CD4-positive, alpha-beta T cell treated with Interleukin-15 for 4 hours (primary cell): ENCODE data around the gene MSL3.

Source experiments
- DNase-seq: peaks from one replicate; pipeline ENCODE4 v3.0.0-alpha.2; 2020; ENCODE audit warnings: low spot score

Gene MSL3

DNA sequence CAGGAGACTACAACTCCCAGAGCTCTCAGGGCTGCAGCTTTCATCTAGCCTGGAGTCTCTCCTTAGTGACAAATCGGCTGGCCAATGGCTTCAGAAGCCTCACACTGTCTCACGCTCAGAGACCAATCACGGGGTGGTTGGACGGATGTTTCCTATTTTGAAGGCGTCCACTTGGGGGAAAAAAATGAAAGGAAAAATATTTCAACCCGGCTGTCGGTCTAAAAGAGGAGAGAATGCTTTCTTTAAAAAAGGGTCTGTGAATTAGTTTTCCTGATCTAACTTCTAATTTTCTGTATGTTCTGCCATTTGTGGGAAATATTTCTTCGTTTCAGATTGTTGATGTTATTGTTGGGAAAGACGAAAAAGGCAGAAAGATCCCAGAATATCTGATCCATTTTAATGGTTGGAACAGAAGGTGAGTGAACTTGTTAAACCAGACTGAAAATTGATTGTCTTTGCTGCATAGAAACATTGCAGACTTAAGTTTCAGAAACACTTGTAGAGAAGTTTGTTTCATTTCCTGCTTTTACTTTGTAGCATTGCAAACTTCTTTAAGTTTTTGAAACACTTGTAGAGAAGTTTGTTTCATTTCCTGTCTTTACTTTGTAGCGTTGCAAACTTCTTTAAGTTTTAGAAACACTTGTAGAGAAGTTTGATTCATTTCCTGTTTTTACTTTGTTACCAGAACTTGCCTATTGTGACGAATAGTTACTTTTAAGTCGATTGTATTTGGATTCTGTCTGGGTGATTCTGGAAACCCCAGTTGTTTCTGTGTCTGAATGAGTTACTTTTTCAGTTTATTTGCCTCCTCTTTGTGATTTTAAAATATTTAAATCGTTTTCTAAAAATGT lies 1.6 kb downstream of the MSL3 start:
- peak; percentile 81 for DNase-seq

DNA sequence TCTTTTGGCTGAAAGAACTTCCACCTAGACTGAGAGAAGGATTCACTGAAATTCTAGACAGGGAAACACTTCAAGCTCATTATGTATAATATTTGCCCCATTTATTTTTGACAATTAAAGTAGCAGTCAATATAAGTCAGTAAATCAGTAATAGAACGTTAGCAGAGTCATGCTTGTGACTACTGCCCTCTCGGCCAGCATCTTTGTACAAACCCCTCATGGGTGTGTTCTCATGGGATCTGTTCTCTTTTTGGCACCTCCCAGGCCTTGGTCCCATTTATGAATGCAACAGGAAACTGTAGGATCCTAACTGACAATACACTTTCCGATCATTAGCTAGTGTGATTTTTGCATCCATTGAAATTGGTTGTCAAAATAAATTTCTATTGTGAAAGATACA lies 2.9 kb downstream of the MSL3 start:
- DNase-seq: no peak

DNA sequence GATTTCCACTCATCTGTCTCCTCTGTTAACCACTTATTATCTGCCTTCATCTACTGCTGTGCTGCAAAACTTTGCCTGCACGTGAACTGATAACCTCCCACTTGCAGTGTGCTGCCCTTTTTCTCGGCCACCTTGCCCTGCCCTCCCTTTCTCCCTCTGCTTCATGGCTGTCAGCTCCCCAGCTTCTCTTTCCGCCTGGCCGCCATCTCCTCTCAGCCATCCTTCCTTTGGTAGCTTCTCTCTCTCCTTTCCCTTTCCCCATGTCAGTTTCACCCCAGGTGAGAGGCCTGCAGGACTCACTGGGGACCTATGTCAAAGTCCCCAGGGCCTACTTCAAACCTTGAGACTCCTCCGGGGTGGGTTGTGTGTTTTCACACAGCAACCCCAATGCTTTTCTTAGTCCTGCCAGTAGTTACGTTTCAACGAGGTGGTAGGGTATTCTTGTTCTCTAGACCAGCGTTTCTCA lies 6.6 kb downstream of the MSL3 start:
- DNase-seq: no peak

DNA sequence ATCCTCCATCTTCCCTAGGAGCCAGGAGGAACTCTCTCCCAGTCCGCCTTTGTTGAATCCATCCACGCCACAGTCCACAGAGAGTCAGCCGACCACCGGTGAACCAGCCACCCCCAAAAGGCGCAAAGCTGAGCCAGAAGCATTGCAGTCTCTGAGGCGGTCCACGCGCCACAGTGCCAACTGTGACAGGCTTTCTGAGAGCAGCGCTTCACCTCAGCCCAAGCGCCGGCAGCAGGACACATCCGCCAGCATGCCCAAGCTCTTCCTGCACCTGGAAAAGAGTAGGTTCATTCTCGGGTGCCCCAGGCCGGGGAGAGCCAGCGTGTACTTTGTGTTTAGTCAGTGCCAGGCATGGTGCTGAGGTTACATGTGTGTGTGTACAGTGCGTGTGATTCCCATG lies 7.4 kb downstream of the MSL3 start:
- no peak for DNase-seq

DNA sequence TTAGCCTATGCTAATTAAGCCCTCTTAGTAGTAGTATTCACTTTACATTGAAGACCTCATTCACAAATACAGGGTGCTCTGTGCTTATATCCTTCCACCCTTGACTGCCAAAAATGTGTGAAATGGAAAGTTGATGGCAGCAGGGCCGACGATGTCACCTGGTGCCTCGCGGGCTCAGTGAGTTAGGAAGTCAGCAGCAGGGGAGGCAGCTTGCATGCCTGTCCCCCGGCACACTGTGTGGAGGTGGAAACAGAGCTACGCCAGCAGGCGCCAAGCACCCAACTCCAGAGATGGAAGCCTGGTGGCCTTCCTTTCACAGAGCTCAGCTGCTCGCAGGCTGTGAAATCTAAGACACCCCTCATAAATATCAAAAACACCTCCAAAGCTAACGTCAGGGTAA lies 8.4 kb downstream of the MSL3 start:
- no peak for DNase-seq

DNA sequence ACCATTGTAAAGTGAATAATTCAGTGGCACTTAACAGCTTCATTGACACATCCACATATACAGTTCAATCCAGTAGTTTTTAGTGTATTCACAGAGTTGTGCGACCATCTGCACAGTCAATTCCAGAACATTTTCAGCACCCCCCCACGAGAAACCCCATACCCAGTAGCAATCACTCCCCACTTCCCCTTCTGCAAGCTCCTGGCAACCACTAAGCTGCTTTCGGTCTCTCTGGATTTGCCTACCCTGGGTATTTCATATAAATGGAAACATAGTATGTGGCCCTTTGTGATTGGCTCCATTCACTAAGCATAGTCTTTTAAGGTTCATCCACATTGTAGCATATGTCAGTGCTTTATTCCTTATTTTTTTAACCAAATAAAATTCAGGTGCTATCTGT lies 10.0 kb downstream of the MSL3 start:
- no peak for DNase-seq

DNA sequence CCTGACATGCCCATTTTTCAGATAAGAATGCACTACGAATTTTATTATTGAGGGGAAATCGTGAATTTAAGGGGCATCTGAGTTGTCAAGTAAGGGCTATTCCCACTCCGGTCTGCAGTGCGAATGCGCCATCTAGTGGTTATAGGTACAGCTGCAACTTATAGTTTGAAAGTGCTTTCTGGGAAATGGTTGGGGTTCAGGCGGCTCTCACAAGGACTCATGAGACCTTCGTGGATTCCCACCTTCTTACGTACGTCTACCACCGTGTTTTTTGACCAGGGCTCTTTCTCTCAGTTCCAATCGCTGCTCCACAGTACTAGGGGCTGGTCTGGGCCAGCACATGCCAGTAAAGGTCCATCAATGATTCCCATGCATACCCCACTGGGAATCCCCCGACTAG lies 12.3 kb downstream of the MSL3 start:
- DNase-seq: peak; percentile 69

DNA sequence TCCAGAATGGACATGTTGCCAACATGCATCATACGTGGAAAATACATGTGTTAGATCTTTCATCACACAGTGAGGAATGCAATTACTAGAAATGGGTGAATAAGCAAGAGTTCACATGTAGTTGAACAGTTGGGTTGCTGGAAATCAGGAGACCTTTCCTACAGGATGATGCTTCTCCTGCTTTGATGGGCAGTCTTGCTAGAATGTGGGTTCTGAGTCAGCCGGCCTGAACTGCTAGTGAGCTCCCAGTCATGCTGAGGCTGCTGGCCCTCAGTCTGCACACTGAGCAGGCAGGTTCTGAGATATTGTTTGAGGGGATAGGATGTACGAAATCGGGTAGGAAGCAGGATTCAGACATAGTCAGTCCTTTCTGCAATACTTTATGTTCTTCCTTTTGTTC lies 20.2 kb downstream of the MSL3 start:
- DNase-seq: no peak

DNA sequence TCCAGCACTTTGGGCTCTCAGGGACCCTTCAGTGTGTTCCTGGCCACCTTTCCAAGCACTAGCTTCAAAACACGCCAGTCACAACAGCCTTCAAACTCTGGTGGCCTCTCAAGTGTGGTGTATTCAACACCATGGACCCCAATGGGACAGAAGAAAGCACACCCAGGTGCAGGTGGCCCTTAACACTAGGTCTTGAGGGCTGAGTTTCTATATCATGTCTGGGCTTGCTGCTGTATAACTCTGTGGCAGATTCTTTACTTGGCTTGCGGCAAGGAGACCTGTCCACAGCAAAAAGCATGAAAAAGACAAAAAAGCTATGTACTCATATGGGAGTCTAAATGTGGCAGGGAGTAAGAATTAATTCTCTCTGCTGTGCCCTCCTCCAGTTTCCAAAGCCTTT lies 23.1 kb downstream of the MSL3 start:
- DNase-seq: no peak

DNA sequence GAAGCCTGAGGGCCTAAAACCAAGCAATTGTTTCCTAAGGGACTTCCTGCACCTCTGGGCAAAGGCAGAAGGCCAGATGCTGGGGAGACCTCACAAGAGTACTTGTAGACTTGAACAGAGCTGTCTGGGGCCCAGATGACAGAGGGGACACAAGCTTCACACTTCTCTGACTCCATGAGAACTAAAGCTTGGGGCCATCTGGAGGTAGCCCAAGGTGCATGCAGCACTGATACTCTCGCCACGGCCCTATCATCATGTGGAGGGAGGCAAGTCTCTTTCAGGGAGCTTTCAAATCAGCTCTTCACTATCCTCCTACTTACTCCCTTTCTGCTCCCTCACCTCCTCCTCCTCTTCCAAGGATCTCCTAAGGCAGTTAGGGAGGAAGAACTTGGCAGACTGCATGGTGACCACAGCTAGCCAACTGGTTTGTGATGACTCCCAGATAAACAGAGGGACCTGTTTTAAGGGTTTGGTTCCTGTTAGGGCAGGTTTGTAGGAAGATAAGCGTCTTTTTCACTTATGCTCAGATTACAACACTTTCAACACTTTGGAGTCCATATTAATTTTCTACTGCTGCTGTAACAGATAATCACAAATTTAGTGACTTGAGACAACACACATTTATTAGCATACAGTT lies 23.8 kb downstream of the MSL3 start:
- no peak for DNase-seq

DNA sequence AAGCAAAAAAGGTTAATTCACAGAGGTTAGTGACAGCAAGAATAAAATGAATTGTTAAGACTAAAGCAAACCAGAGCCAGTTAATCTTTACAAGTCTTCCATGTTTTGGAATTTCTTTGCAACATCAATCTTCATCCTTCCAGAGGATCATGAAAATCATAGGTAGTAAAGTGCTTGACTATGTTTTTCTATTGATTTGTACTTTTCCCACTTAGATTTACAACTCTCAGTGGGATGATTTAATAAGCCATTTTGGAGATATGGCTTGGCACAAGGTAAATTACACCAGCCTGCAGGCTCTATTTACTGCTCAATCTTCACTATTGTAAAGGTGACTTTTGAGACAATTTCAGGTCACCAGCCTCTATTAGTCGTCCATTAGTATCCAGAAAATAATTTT lies 26.5 kb downstream of the MSL3 start:
- DNase-seq: no peak

DNA sequence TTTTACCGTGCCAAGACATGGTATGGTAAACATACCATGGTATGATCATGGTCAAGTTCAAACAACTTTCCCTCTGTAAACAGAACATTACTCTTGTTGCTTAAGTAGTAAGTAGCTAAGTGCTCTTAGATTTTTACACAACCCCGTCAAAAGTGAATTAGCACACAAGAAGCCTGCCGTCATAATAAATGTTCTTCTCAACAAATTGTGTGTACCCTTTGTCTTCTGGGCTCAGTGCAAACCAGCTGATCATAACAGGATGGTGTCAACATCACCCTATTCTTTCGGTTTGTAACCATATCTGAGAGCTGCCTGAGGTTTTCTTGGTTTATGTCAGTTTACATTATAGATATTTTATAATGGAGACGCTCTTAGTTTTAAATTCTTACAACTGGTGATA lies 28.8 kb downstream of the MSL3 start:
- DNase-seq: no peak

DNA sequence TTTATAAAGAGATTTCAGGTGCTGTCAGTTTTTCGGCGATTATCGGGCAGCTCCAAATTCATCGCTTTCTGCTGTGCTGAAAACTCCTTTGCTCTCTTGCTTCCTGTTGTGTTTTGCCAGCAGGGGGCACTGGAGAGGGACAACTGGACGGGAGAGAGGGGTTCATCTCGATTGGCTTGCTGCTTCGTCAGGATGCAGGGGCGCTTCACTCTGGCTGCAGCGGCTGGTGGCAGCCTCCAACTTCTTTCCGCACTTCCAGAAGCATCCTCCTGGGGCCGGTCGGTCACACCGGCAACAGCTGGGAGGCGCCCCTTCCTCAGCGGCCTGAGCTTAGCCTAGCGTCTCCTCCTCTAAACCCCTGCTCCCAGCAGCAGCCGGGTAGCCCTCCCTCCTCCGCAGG lies 29.5 kb downstream of the MSL3 start:
- peak; percentile 69 for DNase-seq

DNA sequence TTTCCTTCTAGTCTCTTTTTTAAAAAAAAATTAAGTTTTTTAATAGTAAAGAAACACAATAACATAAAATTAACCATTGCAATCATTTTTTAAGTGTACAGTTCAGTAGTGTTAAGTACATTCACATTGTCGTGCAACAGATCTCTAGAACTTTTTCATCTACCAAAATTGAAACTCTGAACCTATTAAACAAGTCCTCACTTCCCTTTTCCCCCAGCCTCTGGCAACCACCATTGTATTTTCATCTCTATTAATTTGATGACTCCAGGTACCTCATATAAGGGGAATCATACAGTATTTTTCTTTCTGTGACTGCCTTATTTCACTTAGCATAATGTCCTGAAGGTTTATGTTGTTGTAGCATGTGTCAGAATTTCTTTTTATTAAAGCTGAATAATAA lies 31.8 kb downstream of the MSL3 start:
- no peak for DNase-seq

DNA sequence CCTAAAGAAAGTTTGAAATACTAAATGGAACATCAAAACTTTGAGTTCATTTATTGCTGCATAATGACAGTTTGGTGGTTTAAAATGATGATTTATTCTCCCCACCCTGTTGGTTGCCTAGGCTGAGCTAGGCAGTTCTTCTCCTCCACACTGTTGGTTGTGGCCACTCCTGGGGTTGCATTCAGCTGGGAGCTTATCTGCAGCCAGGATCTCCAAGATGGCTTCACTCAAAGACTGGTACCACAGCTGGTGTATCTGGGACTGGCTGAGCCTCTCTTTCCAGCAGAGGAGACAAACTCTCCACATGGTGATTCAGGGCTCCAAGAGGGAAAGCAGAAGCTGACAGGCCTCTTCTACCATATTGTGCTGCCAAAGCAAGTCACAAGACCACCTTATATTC lies 33.1 kb downstream of the MSL3 start:
- no peak for DNase-seq

DNA sequence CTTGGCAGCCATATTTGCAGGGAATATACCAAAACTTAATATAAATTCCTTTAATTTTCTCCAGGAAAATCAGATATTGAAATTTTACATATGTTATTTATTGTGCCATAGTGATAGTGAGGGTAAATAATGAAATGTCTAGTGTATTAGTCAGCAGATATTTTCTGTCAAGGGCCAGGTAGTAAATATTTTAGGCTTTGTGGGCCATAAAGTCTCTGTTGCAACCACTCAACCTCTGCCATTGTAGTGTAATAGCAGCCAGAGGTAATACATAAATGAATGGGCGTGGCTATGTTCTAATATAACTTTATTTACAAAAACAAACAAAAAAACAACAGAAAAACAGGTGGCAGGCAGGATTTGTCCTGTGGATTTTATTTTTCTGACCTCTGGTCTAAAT lies 33.5 kb downstream of the MSL3 start:
- no peak for DNase-seq

DNA sequence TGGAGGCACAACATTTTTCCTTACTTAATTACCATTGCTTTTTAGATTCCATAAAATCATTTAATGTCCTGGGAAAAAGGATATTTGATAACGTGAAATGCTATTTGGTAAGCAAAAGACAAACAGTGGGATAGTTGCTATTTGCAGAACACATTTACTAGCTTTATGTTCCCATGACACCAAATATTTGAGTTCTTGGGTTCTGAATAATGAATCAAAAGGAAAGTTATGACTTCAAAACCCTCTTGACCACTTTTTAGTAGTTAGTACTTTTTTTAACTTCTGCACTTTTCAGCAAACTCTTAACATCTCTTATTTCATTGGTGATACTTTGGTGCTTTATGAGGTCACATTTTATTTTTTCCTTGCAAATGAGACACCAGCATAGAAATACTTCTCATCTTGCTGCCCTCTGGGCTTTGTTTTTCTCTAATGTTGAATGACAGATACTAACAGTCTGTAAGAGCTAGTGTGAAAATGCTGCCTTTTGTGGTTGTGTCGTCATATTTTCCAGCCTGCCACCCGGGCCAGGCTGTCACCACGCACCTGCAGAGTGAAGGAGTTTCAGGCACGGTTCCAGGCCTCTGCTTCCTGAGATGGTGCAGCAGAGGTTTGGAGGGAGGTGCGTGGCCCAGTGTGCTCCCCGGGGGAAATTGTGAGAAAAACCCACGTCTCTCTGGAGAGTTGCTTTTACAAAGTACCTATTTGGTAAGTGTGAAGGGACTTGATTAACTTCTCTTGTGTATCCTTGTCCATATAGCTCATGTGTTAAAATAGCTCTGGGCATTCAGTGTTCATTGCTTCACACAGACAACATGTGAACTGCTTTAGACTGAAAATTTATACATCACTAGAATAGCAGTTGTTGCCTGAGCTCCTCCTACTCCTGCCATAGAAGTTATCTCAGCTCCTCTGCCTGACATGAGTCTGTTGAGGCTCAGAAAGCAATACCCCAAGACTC lies 34.7 kb downstream of the MSL3 start:
- DNase-seq: peak; percentile 25

DNA sequence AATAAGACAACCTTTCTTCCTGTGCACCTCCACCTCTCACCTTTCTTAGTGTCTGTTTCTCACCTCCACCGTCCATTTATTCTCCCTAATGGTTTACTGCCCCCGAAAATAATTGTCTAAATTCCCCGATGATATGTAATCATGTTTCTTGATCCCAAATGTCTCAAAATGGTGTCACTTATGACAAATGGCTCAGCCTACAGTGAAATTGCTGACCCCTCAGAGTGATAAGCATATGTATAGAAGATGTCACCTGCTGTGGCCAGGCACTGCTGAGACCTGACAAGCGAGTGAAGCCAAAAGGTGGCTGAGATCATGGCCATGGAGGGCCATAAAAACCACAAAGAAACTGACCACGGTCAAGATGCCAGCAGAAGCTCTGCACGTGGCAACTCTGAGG lies 35.7 kb downstream of the MSL3 start:
- DNase-seq: no peak

DNA sequence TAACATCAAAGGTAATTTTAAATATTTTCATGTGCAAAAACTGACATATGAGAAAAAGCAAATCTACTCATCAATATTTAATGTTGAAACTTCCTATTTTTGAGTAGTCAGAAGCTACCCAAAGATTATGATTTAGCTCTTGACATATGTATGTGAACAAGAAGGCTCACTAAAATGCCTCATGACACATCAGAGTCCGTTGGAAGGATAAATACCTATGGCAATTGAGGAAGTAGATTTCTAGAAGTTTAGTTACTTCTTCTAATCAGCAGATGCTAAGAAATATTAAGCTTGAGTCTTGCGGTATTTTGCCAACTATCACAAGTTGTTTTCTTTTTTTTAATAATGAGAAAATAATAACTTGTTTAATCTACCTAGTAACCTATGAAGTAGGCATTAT lies 55.3 kb downstream of the MSL3 start:
- no peak for DNase-seq
